Memory B cell (primary cell): ENCODE data around the gene CRKL.

Source experiments
- ATAC-seq: fragments of 150-1000 bp; cut with Tn5 transposase; 2 replicates; pipeline ENCODE4 v1.10.0; 2021; ENCODE audit warnings: low read depth, mild to moderate bottlenecking, moderate library complexity
- DNase-seq, 2 donors: peaks; one replicate each; pipeline ENCODE4 v3.0.0; 2022; ENCODE audit warnings: low spot score in 2 of 2
- H3K27ac Mint-ChIP-seq: one replicate; pipeline ENCODE4 v1.8.0; 2022; ENCODE audit warnings: mild to moderate bottlenecking, moderate library complexity, mixed read lengths
- H3K27me3 Mint-ChIP-seq: one replicate; pipeline ENCODE4 v1.8.0; 2022; ENCODE audit warnings: mixed read lengths
- H3K36me3 Mint-ChIP-seq: one replicate; pipeline ENCODE4 v1.8.0; 2022; ENCODE audit warnings: mild to moderate bottlenecking, mixed read lengths
- H3K4me1 Mint-ChIP-seq: one replicate; pipeline ENCODE4 v1.8.0; 2022; ENCODE audit warnings: mixed read lengths
- H3K4me3 Mint-ChIP-seq: one replicate; pipeline ENCODE4 v1.8.0; 2022; ENCODE audit warnings: mild to moderate bottlenecking, moderate library complexity, mixed read lengths
- H3K9me3 Mint-ChIP-seq: one replicate; pipeline ENCODE4 v1.8.0; 2022; ENCODE audit warnings: mixed read lengths

CRKL gene

GRCh38 chr22:20998411-20999336 is 81.5 kb downstream of the CRKL start:
- no peaks in the 10 kb centered on the region for H3K9me3 Mint-ChIP-seq
- no peak overlapping the region for H3K27ac Mint-ChIP-seq
- H3K4me3 Mint-ChIP-seq = no peak overlapping the region
- no peak for DNase-seq
- no peaks in the 10 kb centered on the region for H3K27me3 Mint-ChIP-seq
- peaks cover 13% of the 10 kb centered on the region for H3K4me1 Mint-ChIP-seq
- H3K36me3 Mint-ChIP-seq = peaks cover 2% of the 10 kb centered on the region
- no peak for ATAC-seq

DNA sequence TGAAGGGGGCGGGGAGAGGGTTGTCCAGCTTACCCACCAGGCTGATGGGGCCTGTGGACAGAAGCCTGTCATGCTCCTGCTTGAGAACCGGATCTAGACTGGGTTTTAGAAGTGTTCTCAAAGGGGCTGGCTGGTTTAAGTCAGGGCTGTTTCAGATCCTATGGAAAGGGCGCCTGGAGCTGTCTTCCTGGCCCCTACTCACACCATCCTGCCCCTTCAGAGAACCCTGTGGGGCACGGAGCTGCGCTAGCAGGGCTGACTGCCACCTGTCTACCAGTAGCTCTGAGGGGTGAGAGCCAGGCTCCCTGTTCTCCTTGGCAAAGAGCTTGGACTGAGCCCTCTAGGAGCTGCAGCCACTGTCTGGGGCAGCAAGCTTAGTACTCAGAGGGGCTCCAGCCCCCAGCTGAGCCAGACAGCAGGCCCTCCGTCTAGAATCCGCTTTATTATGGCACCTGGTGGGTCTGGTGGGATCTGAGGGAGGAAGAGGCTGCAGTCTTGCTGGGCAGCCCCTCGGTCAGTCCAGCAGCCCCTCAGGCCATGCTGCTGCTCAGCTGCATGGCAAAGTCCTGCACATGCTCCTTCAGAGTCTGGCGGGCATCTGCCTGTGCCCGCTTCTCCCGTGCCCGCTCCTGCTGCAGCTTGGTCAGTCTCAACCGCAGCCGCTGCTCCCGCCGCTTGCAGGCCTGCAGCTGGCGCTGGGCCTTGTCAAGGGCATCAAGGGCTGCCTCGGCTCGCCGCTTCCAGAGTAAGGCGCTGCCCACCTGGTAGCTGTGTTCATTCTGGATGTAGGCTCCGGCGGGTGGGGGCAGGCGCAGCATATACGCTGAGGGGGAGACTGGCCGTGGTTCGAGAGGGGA is 82.4 kb downstream of the CRKL start:
- no peak for DNase-seq
- H3K27me3 Mint-ChIP-seq = no peaks in the 10 kb centered on the region
- H3K36me3 Mint-ChIP-seq = peaks cover 2% of the 10 kb centered on the region
- peak overlapping the region; percentile 88 for H3K27ac Mint-ChIP-seq
- H3K4me3 Mint-ChIP-seq = peak overlapping the region; percentile 37
- no peaks in the 10 kb centered on the region for H3K9me3 Mint-ChIP-seq
- H3K4me1 Mint-ChIP-seq = peaks cover 13% of the 10 kb centered on the region
- ATAC-seq = no peak

- ATAC-seq (no peak), DNase-seq (no peak)
- H3K27me3 Mint-ChIP-seq = no peaks in the 10 kb centered on the region
- H3K36me3 Mint-ChIP-seq = peaks cover 2% of the 10 kb centered on the region
- H3K4me3 Mint-ChIP-seq = peak overlapping the region; percentile 86
- peak overlapping the region; percentile 98 for H3K27ac Mint-ChIP-seq
- H3K9me3 Mint-ChIP-seq = no peaks in the 10 kb centered on the region
- peaks cover 13% of the 10 kb centered on the region for H3K4me1 Mint-ChIP-seq
Measured at GRCh38 chr22:21000207-21000986, 83.2 kb downstream of the CRKL start.

DNA sequence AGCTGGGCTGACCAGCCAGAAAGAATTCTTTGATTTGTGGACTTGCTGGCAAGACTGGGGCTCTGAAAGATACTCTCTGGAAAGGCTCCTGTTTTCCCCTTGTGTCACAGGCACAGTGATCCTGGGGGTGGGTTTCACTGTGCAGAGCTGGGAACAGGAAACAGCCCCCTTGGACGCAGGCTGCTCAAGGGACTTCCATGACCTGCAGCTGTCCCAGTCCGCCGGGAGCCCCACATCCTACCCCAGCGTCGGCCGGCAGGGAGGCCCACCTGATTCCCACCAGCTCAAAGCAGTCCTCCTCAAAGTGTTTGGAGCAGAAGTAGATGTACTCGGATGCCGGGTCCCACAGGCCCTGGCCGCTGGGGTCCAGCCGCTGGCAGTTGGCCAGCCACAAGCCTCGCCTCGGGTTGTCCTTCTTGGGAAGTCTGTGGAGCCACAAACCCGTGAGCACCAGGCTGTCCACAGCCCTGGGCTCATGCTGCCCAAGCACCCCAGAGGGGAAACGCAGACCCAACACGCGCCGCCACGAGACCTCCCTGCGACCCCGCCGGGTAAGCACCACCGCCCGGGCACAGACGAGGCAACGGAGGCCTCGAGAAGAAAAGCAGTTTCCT is 83.9 kb downstream of the CRKL start:
- H3K27ac Mint-ChIP-seq = peak overlapping the region; percentile 98
- H3K36me3 Mint-ChIP-seq = peaks cover 2% of the 10 kb centered on the region
- ATAC-seq (no peak), DNase-seq (no peak)
- no peaks in the 10 kb centered on the region for H3K9me3 Mint-ChIP-seq
- no peaks in the 10 kb centered on the region for H3K27me3 Mint-ChIP-seq
- H3K4me1 Mint-ChIP-seq = peaks cover 13% of the 10 kb centered on the region
- H3K4me3 Mint-ChIP-seq = peak overlapping the region; percentile 86

DNA sequence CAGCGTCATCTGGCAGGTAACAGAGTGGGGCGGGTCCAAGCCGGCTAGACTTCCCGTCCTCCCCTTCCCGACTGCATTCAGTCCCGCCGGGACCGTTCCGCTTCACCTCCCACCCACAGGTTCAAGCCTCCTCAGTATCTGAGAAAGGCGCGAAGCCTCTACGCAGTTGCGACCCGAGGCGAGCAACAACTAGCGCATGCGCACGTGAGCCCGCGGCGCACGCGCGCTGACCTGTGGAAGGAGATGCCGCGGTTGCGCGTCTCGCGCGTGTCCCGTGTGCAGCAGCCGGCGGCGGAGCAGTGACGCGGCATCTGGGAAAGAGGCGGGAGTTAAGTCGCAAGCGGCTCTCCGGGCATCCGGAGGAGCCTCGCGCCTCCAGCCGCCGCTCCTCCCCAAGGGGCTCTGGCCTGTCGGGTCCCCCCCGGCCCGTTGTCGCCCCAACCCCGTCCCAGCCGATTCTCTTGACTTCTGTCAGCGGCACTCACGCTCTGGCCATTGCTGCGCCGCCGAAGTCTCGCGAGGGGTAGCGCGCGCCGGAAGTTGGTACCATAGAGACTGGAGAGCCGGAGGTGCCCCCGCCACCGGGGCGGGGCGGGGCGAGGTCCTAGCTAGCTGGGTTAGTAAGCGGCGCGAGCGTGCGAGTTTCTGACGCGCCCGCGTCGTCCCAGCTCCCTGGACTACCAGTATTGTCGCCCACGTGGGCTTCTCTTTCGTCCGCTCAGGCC is 84.6 kb downstream of the CRKL start, which contains the start of gene THAP7:
Gene THAP7, minus strand, starts transcription at position 518 of the 725 bp plus-strand sequence. Its CDS starts 207 bp downstream, at position 311.
- ATAC-seq = peak; percentile 89
- H3K36me3 Mint-ChIP-seq = peaks cover 2% of the 10 kb centered on the region
- H3K27ac Mint-ChIP-seq = peak within 1 kb of the TSS; percentile 98
- no peaks in the 10 kb centered on the region for H3K9me3 Mint-ChIP-seq
- H3K27me3 Mint-ChIP-seq = no peaks in the 10 kb centered on the region
- peaks cover 13% of the 10 kb centered on the region for H3K4me1 Mint-ChIP-seq
- peak within 1 kb of the TSS; percentile 86 for H3K4me3 Mint-ChIP-seq
- peak; percentile 95 to 96 for DNase-seq
